ENCODE measurements around the gene LAMB2. TPM values are rescaled to one million over a fixed set of nuclear protein-coding genes. Genes with fewer than 3 reads are reported as not detected.

The LAMB2 gene
- total and polyA plus RNA-seq, 10 of the 15 experiments (the other 5 are each of a cell fraction or from before 2014, with no cell fraction given): 0.13 to 3.2 (median 0.64) TPM; not detected in 3

DNA sequence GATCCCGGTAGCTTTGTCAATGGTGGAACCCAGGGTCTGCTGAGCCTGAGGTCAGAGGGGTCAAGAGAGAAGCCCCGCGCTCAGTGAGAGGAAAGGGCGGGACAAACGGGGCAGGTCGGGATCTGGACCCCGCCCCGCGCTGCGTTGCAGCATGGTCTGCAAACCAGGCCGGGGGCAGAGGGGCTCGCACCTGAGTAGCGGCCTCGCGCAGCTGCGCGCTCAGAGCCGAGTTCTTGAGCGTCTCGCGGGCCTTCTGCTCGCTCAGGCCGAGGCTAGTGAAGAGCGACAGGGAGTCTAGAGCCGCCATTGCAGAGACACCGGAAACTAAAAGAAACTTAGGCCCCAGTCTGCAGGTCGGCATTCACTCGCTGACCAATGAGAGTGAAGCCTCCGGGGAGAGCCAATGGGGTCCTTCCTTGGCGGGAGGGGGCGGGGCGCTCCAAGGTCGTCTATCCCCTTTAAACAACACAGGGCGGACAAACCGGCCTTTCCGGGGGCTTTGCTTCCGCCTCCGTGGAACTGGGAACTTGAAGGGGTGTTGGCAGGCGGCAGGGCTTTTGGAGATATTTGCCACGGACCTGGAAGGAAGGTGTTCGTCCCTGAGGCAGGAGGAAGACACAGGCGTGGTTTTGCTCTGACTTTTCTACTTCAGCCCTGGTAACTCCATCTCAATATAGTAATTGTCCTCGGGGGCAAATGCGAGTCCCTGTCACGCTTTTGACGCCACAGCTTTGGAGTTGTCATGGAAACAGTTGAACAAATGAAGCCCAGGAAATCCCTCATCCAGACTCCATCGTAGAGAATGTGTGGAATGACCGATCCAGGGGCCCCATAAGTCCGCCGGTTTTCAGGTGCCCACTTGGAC is 28.2 kb downstream of the LAMB2 start, which contains the start of gene QARS1 (continued):
- TF ChIP-seq, protein P1, sequence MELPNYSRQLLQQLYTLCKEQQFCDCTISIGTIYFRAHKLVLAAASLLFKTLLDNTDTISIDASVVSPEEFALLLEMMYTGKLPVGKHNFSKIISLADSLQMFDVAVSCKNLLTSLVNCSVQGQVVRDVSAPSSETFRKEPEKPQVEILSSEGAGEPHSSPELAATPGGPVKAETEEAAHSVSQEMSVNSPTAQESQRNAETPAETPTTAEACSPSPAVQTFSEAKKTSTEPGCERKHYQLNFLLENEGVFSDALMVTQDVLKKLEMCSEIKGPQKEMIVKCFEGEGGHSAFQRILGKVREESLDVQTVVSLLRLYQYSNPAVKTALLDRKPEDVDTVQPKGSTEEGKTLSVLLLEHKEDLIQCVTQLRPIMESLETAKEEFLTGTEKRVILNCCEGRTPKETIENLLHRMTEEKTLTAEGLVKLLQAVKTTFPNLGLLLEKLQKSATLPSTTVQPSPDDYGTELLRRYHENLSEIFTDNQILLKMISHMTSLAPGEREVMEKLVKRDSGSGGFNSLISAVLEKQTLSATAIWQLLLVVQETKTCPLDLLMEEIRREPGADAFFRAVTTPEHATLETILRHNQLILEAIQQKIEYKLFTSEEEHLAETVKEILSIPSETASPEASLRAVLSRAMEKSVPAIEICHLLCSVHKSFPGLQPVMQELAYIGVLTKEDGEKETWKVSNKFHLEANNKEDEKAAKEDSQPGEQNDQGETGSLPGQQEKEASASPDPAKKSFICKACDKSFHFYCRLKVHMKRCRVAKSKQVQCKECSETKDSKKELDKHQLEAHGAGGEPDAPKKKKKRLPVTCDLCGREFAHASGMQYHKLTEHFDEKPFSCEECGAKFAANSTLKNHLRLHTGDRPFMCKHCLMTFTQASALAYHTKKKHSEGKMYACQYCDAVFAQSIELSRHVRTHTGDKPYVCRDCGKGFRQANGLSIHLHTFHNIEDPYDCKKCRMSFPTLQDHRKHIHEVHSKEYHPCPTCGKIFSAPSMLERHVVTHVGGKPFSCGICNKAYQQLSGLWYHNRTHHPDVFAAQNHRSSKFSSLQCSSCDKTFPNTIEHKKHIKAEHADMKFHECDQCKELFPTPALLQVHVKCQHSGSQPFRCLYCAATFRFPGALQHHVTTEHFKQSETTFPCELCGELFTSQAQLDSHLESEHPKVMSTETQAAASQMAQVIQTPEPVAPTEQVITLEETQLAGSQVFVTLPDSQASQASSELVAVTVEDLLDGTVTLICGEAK (IDR thresholded peaks at IDR 0.05; ENCODE audit: borderline replicate concordance): peak; percentile 89
- peak; percentile 39; the same call in 1 of the 3 replicates for TF ChIP-seq POU2F2 (IDR thresholded peaks at IDR 0.05; ENCODE audit: borderline replicate concordance, low read depth, low read length)
- no peak for TF ChIP-seq EZH2 (IDR thresholded peaks at IDR 0.05; ENCODE audit: borderline replicate concordance, control insufficient read depth, low read depth, low read length)
- no peak for TF ChIP-seq RFX5 (IDR thresholded peaks at IDR 0.05; ENCODE audit: low read depth, low read length)
- no peak for TF ChIP-seq CHD4 (IDR thresholded peaks at IDR 0.05)
- no peak for TF ChIP-seq ASH2L (IDR thresholded peaks at IDR 0.05; ENCODE audit: borderline replicate concordance, low read depth)
- TF ChIP-seq BACH1 (IDR thresholded peaks at IDR 0.05; ENCODE audit: borderline replicate concordance): no peak; the same call in 1 of the 2 replicates
- TF ChIP-seq HDGF (IDR thresholded peaks at IDR 0.05): no peak
- peak; percentile 83 for TF ChIP-seq CHD2 (IDR thresholded peaks at IDR 0.05; ENCODE audit: borderline replicate concordance, low read depth, low read length)
- TF ChIP-seq KAT2A (conservative IDR thresholded peaks at IDR 0.05; ENCODE audit: control insufficient read depth, low read depth, low read length): no peak
- peak; percentile 75; the same call in 1 of the 2 replicates for TF ChIP-seq POLR2AphosphoS2 (IDR thresholded peaks at IDR 0.05; ENCODE audit: low read depth, low read length)
- TF ChIP-seq HDAC2 (IDR thresholded peaks at IDR 0.05): no peak
- TF ChIP-seq, protein P2, sequence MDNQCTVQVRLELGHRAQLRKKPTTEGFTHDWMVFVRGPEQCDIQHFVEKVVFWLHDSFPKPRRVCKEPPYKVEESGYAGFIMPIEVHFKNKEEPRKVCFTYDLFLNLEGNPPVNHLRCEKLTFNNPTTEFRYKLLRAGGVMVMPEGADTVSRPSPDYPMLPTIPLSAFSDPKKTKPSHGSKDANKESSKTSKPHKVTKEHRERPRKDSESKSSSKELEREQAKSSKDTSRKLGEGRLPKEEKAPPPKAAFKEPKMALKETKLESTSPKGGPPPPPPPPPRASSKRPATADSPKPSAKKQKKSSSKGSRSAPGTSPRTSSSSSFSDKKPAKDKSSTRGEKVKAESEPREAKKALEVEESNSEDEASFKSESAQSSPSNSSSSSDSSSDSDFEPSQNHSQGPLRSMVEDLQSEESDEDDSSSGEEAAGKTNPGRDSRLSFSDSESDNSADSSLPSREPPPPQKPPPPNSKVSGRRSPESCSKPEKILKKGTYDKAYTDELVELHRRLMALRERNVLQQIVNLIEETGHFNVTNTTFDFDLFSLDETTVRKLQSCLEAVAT (IDR thresholded peaks at IDR 0.05): no peak
- 0 out of 2 replicates have a peak, but pooled peaks have one; percentile 28 for TF ChIP-seq LARP7 (IDR thresholded peaks at IDR 0.05)
- TF ChIP-seq, protein P3, sequence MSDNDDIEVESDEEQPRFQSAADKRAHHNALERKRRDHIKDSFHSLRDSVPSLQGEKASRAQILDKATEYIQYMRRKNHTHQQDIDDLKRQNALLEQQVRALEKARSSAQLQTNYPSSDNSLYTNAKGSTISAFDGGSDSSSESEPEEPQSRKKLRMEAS (IDR thresholded peaks at IDR 0.05; ENCODE audit: low read depth, low read length): peak; percentile 11; the same call in 1 of the 2 replicates
- TF ChIP-seq, protein P4, sequence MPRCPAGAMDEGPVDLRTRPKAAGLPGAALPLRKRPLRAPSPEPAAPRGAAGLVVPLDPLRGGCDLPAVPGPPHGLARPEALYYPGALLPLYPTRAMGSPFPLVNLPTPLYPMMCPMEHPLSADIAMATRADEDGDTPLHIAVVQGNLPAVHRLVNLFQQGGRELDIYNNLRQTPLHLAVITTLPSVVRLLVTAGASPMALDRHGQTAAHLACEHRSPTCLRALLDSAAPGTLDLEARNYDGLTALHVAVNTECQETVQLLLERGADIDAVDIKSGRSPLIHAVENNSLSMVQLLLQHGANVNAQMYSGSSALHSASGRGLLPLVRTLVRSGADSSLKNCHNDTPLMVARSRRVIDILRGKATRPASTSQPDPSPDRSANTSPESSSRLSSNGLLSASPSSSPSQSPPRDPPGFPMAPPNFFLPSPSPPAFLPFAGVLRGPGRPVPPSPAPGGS (IDR thresholded peaks at IDR 0.05; ENCODE audit: borderline replicate concordance, insufficient read depth, low read depth, low read length, poor library complexity, severe bottlenecking): no peak
- TF ChIP-seq, protein P5, sequence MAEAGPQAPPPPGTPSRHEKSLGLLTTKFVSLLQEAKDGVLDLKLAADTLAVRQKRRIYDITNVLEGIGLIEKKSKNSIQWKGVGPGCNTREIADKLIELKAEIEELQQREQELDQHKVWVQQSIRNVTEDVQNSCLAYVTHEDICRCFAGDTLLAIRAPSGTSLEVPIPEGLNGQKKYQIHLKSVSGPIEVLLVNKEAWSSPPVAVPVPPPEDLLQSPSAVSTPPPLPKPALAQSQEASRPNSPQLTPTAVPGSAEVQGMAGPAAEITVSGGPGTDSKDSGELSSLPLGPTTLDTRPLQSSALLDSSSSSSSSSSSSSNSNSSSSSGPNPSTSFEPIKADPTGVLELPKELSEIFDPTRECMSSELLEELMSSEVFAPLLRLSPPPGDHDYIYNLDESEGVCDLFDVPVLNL (IDR thresholded peaks at IDR 0.05; ENCODE audit: low read depth, low read length): peak; percentile 45; the same call in 1 of the 2 replicates
- no peak for TF ChIP-seq TBL1XR1 (IDR thresholded peaks at IDR 0.05; ENCODE audit: low read depth, low read length)
- no peak for TF ChIP-seq ZNF217 (IDR thresholded peaks at IDR 0.05)
- TF ChIP-seq FOS (IDR thresholded peaks at IDR 0.05; ENCODE audit: borderline replicate concordance, extremely low read depth, insufficient read length): peak; percentile 26
- TF ChIP-seq KLF5 (IDR thresholded peaks at IDR 0.05; ENCODE audit: partially characterized antibody): no peak
